ENCODE measurements around the gene POLR3K.

The POLR3K gene

GRCh38 chr16:35011-35677 lies 18.3 kb downstream of the POLR3K start:
- no peak for TF ChIP-seq REST (IDR thresholded peaks at IDR 0.05; ENCODE audit: insufficient read depth in 1 of 2, low read depth in 2 of 2, low read length in 2 of 2)
- TF ChIP-seq POLR2AphosphoS5 (IDR thresholded peaks at IDR 0.05; ENCODE audit: low read depth, low read length): no peak; the same call in 1 of the 2 replicates
- no peak for TF ChIP-seq SIN3A (IDR thresholded peaks at IDR 0.05; ENCODE audit: borderline replicate concordance, insufficient read depth, low read length)
- no peak for TF ChIP-seq FOXP2 (optimal IDR thresholded peaks at IDR 0.05; ENCODE audit: borderline replicate concordance, extremely low read depth, extremely low read length, insufficient read depth)
- TF ChIP-seq TAF1 (IDR thresholded peaks at IDR 0.05; ENCODE audit: borderline replicate concordance, insufficient read depth, low read length): no peak

DNA sequence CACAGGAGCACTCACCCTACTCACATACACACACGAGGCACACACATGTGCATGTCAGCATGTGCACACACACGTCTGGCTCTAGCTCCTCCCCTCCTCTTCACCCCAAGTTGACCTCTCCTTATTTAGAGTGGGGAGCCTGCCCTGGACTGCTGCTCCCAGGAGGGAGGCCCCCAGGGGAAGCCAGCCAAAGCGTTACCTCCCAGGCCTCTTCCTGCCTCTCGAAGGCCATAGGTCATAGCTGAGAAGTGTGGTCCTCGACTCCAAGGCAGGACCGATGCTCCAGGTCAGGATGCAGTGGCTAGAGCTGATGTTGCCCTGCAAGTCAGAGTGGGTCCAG lies 18.8 kb downstream of the POLR3K start:
- no peak for TF ChIP-seq TAF1 (IDR thresholded peaks at IDR 0.05; ENCODE audit: borderline replicate concordance, insufficient read depth, low read length)
- no peak for TF ChIP-seq FOXP2 (optimal IDR thresholded peaks at IDR 0.05; ENCODE audit: borderline replicate concordance, extremely low read depth, extremely low read length, insufficient read depth)
- TF ChIP-seq REST (IDR thresholded peaks at IDR 0.05; ENCODE audit: insufficient read depth in 1 of 2, low read depth in 2 of 2, low read length in 2 of 2): no peak
- TF ChIP-seq SIN3A (IDR thresholded peaks at IDR 0.05; ENCODE audit: borderline replicate concordance, insufficient read depth, low read length): no peak
- TF ChIP-seq POLR2AphosphoS5 (IDR thresholded peaks at IDR 0.05; ENCODE audit: low read depth, low read length): no peak

DNA sequence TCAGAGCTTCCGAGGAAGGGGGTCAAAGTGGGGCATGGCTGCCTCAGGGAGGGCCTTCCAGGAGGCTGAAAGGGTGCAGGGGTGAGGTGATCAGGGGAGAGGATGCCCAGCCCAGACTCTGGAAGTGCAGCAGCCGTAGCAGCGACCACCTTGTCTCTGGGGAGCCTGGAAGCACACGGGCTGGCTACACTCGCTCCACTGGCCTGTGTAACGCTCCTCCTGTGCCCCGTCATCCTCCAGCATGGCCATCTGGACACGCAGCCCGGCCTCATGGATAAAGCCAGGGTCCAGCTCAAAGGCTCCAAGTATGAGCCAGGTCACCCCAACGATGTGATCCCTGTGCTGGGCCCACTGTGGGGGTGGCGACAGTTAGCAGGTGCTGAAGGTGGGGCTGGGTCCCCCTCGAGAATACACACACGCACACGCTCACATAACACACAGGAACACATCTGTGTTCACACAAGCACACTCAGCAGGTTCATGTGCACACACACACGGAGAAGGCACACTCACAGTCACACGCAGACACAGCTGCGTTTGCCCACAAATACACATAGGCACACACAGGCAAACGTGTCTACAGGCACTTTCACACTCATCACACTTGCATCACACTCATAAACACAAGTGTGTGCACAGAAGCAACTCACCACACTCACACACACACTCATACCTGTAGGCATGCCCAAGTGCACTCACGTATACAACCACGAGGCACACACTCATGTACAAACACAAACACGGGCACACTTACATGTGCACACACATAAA lies 19.3 kb downstream of the POLR3K start:
- TF ChIP-seq FOXP2 (optimal IDR thresholded peaks at IDR 0.05; ENCODE audit: borderline replicate concordance, extremely low read depth, extremely low read length, insufficient read depth) (no peak), TAF1 (IDR thresholded peaks at IDR 0.05; ENCODE audit: borderline replicate concordance, insufficient read depth, low read length) (no peak), REST (IDR thresholded peaks at IDR 0.05; ENCODE audit: insufficient read depth in 1 of 2, low read depth in 2 of 2, low read length in 2 of 2) (no peak), POLR2AphosphoS5 (IDR thresholded peaks at IDR 0.05; ENCODE audit: low read depth, low read length) (no peak), SIN3A (IDR thresholded peaks at IDR 0.05; ENCODE audit: borderline replicate concordance, insufficient read depth, low read length) (no peak)

- TF ChIP-seq FOXP2 (optimal IDR thresholded peaks at IDR 0.05; ENCODE audit: borderline replicate concordance, extremely low read depth, extremely low read length, insufficient read depth) (no peak), TAF1 (IDR thresholded peaks at IDR 0.05; ENCODE audit: borderline replicate concordance, insufficient read depth, low read length) (no peak), REST (IDR thresholded peaks at IDR 0.05; ENCODE audit: insufficient read depth in 1 of 2, low read depth in 2 of 2, low read length in 2 of 2) (no peak), POLR2AphosphoS5 (IDR thresholded peaks at IDR 0.05; ENCODE audit: low read depth, low read length) (no peak), SIN3A (IDR thresholded peaks at IDR 0.05; ENCODE audit: borderline replicate concordance, insufficient read depth, low read length) (no peak)
Observed at GRCh38 chr16:9903-10665, 43.3 kb downstream of the POLR3K start.

Measured in PFSK-1 (cell line).